ENCODE data around the gene POFUT1. TPM values are rescaled to one million over a fixed set of nuclear protein-coding genes. Genes with fewer than 3 reads are reported as not detected.

Gene POFUT1
- total RNA-seq, 1 donor from 2014 or later, result 60.6 TPM

DNA sequence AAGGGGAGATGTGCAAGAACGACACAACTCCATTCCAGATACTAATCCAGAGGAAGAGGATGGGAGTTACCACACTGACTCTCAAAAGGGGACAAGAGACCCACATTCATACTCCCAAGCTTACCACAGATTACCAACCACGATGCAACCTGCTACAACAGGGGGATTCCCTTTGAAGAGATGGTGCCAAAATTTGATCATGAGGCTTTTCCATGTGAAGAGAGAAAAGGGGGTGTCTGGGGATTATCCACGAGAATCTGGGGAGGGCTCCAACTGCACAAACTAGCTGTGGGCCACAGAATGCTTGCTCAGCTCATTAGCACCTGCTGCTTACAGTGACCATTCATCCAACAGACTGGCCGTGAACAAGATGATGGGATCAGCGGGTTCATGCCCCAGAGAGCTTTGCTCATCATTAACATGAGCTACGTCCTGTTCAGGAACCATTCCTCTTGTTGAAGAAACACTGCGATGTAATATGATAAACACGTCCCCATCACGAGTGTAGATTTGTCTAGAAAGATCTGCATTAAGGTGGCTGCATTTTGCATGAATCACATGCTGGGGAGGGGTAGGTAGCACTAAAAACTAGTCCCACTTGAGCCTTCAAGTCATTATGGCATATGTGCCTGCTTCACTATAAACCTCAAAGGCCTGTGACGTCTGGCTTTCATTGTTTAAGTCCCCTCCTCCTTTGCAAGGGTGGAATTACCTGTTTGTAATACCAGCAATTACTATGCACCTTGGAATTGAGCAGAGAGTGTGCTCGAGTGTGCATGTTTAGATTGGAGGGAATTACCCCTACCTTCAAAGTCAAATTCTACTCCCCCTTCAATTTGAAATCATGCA, 4.1 kb upstream of the POFUT1 start:
- Mint-ChIP-seq H3K9me3 (ENCODE audit: unreplicated experiment) (peaks cover 2% of the 10 kb centered on the region), H3K27me3 (ENCODE audit: low read depth, unreplicated experiment) (no peaks in the 10 kb centered on the region), H3K27ac (ENCODE audit: unreplicated experiment) (peak overlapping the region; percentile 53), H3K4me1 (ENCODE audit: low read depth, unreplicated experiment) (peaks cover 54% of the 10 kb centered on the region), H3K4me3 (ENCODE audit: unreplicated experiment) (no peak overlapping the region), H3K36me3 (ENCODE audit: low read depth, unreplicated experiment) (peaks cover 14% of the 10 kb centered on the region)
- FAIRE-seq, result no peak
- Histone ChIP-seq H3K27me3 (ENCODE audit: insufficient read depth, low read length) (no peaks in the 10 kb centered on the region), H3K4me2 (ENCODE audit: low read length) (peak overlapping the region; percentile 23), H3K9ac (ENCODE audit: low read length) (peak overlapping the region; percentile 28), H4K20me1 (ENCODE audit: insufficient read depth, low read length) (peaks cover 78% of the 10 kb centered on the region), H2AFZ (ENCODE audit: low read depth, low read length) (no peak overlapping the region), H3K79me2 (ENCODE audit: insufficient read depth, low read length) (peaks cover 93% of the 10 kb centered on the region), H3K4me3 (ENCODE audit: insufficient read depth, low read depth, low read length) (no peak overlapping the region), H3K27ac (ENCODE audit: low read depth, low read length) (no peak overlapping the region), H3K4me1 (ENCODE audit: insufficient read depth, low read length) (peaks cover 28% of the 10 kb centered on the region), H3K36me3 (ENCODE audit: insufficient read depth, low read length) (peaks cover 18% of the 10 kb centered on the region), H3K9me3 (ENCODE audit: insufficient read depth, low read depth, low read length) (no peaks in the 10 kb centered on the region)
- no peak for DNase-seq (ENCODE audit: low read depth)
- no peak for TF ChIP-seq EZH2 (IDR thresholded peaks at IDR 0.05; ENCODE audit: insufficient read depth, low read length)
- TF ChIP-seq, protein P1, sequence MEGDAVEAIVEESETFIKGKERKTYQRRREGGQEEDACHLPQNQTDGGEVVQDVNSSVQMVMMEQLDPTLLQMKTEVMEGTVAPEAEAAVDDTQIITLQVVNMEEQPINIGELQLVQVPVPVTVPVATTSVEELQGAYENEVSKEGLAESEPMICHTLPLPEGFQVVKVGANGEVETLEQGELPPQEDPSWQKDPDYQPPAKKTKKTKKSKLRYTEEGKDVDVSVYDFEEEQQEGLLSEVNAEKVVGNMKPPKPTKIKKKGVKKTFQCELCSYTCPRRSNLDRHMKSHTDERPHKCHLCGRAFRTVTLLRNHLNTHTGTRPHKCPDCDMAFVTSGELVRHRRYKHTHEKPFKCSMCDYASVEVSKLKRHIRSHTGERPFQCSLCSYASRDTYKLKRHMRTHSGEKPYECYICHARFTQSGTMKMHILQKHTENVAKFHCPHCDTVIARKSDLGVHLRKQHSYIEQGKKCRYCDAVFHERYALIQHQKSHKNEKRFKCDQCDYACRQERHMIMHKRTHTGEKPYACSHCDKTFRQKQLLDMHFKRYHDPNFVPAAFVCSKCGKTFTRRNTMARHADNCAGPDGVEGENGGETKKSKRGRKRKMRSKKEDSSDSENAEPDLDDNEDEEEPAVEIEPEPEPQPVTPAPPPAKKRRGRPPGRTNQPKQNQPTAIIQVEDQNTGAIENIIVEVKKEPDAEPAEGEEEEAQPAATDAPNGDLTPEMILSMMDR (IDR thresholded peaks at IDR 0.05; ENCODE audit: insufficient read depth, low read depth, low read length), result no peak

DNA sequence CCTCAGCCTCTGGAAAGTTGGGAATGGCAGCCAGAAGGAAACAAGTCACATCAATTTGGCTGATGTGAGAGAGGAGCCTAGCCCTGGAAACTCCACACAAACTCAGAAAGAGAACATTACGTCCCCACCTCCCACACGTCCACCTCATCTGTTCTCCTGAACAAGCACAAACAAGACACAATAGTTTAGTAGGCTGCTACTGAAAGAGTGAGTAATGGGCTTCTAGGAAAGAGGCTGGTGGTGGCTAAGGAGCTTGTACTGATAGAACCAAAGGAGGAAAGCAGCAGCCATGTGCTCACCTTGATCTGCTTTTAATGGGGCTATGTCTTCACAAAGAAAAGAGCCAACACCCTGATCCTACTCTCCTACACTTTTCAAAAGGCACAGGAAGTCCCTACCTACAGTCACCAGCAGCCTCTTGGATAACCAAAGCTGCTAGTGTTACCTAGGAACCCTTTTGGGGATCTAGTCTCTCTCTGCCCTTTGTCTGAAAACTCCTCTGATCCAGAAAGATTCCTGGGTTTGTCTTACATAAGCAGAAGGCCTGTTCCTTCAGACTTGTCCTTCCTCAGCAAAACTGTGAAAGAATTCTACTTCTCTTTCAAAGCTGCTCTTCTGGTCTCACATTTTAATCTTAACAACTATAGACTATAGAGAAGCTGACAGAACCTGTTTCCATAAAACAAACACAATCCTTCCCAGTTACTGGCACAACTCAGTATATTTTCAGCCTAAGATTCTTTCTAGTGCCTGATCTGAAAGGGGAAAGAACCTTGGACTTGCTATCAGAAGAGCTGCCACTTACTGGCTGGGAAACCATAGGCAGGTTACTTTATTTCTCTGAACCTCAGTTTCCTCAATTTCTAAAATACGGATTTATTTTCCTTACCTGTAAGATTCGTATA, 3.2 kb upstream of the POFUT1 start:
- no peak overlapping the region for H3K4me3 ChIP-seq (ENCODE audit: insufficient read depth, low read depth, low read length)
- FAIRE-seq, result no peak
- H3K4me3 Mint-ChIP-seq (ENCODE audit: unreplicated experiment), result peak overlapping the region; percentile 15

More for the DNA sequence above, 3.2 kb upstream of the POFUT1 start:
- H2AFZ ChIP-seq (ENCODE audit: low read depth, low read length), result no peak overlapping the region
- H3K27ac ChIP-seq (ENCODE audit: low read depth, low read length), result no peak overlapping the region
- peaks cover 93% of the 10 kb centered on the region for H3K79me2 ChIP-seq (ENCODE audit: insufficient read depth, low read length)
- TF ChIP-seq, protein P1 (IDR thresholded peaks at IDR 0.05; ENCODE audit: insufficient read depth, low read depth, low read length), result no peak
- no peak for TF ChIP-seq EZH2 (IDR thresholded peaks at IDR 0.05; ENCODE audit: insufficient read depth, low read length)
- H3K27me3 Mint-ChIP-seq (ENCODE audit: low read depth, unreplicated experiment), result no peaks in the 10 kb centered on the region
- DNase-seq (ENCODE audit: low read depth), result no peak
- peaks cover 12% of the 10 kb centered on the region for H3K36me3 Mint-ChIP-seq (ENCODE audit: low read depth, unreplicated experiment)
- H3K36me3 ChIP-seq (ENCODE audit: insufficient read depth, low read length), result peaks cover 9% of the 10 kb centered on the region
- no peaks in the 10 kb centered on the region for H3K27me3 ChIP-seq (ENCODE audit: insufficient read depth, low read length)
- peaks cover 74% of the 10 kb centered on the region for H4K20me1 ChIP-seq (ENCODE audit: insufficient read depth, low read length)
- H3K9ac ChIP-seq (ENCODE audit: low read length), result peak overlapping the region; percentile 28
- H3K27ac Mint-ChIP-seq (ENCODE audit: unreplicated experiment), result peak overlapping the region; percentile 53
- H3K4me1 Mint-ChIP-seq (ENCODE audit: low read depth, unreplicated experiment), result peaks cover 62% of the 10 kb centered on the region
- H3K9me3 Mint-ChIP-seq (ENCODE audit: unreplicated experiment), result peaks cover 2% of the 10 kb centered on the region
- peak overlapping the region; percentile 23 for H3K4me2 ChIP-seq (ENCODE audit: low read length)
- no peaks in the 10 kb centered on the region for H3K9me3 ChIP-seq (ENCODE audit: insufficient read depth, low read depth, low read length)
- peaks cover 32% of the 10 kb centered on the region for H3K4me1 ChIP-seq (ENCODE audit: insufficient read depth, low read length)

All from astrocyte (in vitro differentiated cells and primary cell).